ENCODE measurements around the gene EIF1.

GRCh38 chr17:41690497-41690896, 1.8 kb downstream of the EIF1 start:
- TF ChIP-seq POLR2AphosphoS5 (IDR thresholded peaks at IDR 0.05) (no peak), POLR2A (IDR thresholded peaks at IDR 0.05) (no peak)
